Measurements from ENCODE around the gene RAB31.

DNA sequence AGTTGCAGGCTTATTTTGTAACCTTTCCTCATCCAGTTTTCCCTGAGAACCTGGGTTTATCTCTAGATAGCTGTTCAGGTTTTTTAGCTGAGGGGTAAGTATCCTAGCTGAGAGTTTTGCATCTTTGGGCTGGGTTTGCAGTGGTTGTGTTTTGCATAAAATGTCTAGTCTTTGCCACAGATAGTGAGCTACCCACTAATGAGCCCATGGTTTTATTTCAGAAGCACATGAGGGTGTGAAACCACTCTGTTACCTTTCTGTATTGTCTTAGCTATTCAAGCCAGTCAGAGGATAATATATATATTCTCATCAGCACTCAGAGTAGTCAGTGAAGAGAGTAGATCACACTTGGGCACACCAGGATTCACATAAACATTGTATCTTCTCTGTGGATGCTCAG, 153.1 kb downstream of the RAB31 start:
- TF ChIP-seq POLR2A (IDR thresholded peaks at IDR 0.05; ENCODE audit: low read depth, low read length) (no peak), POLR2AphosphoS5 (IDR thresholded peaks at IDR 0.05; ENCODE audit: low read depth, low read length) (no peak)

All from GM12891 (cell line).